Neural cell (in vitro differentiated cells): ENCODE measurements around the gene WNK3.
"Not testable (repeated sequence)": the region's sequence is repeated elsewhere in the genome, so short reads cannot be mapped to it uniquely, and the experiment has no call there.

Experiments
- EP300 ChIP-seq: fragments of 450-650 bp; conservative IDR thresholded peaks from 2 replicates; pipeline ENCODE4 v1.6.1; 2014; ENCODE audit warnings: antibody characterized with exemption, mild to moderate bottlenecking, moderate library complexity; ENCODE audit not compliant: poor library complexity, severe bottlenecking
- TF ChIP-seq, protein P1 (sequence below): fragments of 450-650 bp; IDR thresholded peaks from 2 replicates; pipeline ENCODE4 v1.5.1; 2014; ENCODE audit warnings: antibody characterized with exemption, mild to moderate bottlenecking, moderate library complexity; ENCODE audit not compliant: poor library complexity, severe bottlenecking

DNA sequence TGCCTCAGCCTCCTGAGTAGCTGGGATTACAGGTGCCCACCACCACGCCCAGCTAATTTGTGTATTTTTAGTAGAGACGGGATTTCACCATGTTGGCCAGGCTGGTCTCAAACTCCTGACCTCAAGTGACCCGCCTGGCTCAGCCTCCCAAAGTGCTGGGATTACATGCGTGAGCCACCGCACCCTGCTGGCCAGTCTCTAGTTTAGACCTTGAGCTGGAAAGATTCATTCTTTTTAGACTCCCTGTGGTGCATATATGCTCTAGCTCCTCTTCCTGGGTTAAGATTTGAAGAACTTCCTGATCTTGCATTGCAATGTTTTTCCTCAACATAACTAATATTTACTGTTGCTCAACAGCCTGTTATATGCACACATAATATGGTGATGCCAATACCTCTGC is 26.8 kb upstream of the WNK3 start:
- TF ChIP-seq, protein P1, sequence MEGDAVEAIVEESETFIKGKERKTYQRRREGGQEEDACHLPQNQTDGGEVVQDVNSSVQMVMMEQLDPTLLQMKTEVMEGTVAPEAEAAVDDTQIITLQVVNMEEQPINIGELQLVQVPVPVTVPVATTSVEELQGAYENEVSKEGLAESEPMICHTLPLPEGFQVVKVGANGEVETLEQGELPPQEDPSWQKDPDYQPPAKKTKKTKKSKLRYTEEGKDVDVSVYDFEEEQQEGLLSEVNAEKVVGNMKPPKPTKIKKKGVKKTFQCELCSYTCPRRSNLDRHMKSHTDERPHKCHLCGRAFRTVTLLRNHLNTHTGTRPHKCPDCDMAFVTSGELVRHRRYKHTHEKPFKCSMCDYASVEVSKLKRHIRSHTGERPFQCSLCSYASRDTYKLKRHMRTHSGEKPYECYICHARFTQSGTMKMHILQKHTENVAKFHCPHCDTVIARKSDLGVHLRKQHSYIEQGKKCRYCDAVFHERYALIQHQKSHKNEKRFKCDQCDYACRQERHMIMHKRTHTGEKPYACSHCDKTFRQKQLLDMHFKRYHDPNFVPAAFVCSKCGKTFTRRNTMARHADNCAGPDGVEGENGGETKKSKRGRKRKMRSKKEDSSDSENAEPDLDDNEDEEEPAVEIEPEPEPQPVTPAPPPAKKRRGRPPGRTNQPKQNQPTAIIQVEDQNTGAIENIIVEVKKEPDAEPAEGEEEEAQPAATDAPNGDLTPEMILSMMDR, result not testable (repeated sequence)
- TF ChIP-seq EP300, result not testable (repeated sequence)
